NCI-H128 (cell line): ENCODE results near the gene VAC14.
"Not testable (repeated sequence)": the region's sequence is repeated elsewhere in the genome, so short reads cannot be mapped to it uniquely, and the experiment has no call there.

ENCODE experiments used
- DNase-seq: peaks from one replicate; lab custom pipeline; 2025; ENCODE audit not compliant: unreplicated experiment; lab: John Stamatoyannopoulos, UW

The VAC14 gene

DNA sequence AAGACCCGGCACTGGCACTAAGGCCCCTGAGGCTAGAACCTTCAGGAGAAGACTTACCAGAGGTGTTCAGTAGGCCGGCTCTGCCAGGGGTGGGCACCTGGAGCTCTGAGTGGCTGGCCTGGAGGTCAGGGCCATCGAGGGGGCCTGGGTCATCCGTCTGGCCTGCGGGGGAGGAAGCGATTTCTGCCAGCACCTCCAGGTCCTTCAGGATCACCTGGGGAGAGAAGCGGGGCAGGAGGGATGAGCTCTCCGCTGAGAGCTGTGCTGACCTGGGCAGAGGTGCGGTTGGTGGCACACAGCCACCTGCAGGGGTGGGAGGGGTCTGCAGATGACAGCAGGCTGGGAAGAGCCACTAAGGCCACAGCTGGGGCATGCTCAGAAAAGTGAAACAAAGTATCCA is 56.6 kb downstream of the VAC14 start:
- no peak for DNase-seq

DNA sequence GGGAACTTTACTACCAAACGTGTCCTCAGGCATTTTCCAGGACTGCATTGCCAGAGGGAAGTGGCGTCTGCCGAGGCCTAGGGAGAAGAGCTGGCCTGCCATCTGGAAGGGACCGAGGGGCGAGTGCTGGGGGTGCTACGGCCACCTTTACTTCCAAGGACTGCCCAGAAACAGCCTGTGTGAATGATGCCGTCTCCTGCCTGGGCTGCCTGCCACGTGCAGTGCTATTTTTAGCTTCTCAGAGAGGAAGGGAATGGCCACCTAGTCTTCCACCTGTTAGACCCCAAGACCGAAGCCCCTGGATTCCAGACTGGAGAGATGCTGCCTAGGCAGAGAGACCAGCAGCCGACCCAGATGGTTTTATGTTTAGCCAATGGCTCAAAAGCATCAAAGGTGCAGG is 57.2 kb downstream of the VAC14 start:
- no peak for DNase-seq

DNA sequence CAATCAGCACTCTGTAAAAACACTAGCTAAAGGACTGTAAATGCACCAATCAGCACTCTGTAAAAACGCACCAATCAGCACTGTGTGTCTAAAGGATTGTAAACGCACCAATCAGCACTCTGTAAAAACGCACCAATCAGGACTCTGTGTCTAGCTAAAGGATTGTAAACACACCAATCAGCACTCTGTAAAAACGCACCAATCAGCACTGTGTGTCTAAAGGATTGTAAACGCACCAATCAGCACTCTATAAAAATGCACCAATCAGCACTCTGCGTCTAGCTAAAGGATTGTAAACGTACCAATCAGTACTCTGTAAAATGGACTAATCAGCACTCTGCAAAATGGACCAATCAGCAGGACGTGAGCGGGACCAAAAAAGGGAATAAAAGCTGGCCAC is 58.0 kb downstream of the VAC14 start:
- DNase-seq: not testable (repeated sequence)

DNA sequence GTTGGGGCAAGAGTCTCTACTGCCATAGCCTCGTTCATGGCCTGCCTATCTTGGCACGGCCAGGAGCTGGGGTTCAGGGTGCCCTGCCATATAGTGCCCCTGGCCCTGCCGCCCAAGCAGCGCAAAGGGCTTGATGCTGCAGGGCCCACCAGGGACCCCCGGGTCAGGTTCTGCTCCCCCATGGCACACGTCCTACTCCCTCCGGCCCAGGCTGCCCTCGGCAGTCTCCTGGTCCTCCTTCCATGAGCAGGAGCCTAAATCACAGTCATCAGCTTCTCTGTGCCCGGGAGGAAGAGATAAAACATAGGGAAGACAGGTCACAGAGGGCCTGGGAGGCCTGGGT is 59.2 kb downstream of the VAC14 start:
- no peak for DNase-seq

DNA sequence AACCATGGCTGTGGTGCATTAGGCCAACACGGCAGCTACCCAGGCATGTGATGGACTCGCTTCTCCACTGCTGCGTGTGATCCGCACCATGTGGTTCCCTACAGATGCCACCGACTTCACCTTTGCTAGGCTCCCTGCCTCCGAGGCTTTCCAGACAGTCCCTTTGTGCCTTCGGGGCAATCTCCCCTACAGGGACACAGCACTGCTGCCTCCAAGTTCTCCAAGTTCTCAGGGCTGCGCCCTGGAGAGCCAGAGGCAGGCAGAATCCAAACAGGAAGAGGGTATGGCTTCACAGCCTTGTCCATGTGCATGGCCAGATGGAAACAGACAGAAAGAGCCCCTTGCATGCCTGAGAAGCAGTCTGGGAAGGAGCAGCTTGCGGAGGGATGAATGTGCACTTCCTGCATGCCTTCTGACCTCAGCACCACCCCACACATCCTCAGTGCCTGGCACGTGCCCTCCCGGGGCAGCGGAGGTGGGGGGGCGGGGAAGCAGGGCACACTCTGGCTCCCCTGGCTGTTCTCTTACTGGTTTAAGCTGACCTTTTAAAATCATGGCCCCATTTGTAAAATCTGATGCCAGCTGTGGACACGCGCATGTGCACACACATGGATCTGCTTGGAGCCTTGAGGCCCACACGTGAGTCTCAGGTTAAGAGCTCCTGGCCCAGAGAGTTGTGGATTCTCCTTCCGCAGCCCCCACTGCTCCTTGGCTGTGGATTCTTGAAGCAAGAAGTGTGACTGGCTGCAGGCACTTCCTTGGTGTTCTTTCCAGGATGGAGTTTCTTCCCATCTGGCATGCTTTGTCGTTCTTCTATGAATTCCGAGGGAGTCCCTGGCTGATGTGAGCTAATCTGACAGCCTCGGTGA is 59.8 kb downstream of the VAC14 start:
- no peak for DNase-seq

DNA sequence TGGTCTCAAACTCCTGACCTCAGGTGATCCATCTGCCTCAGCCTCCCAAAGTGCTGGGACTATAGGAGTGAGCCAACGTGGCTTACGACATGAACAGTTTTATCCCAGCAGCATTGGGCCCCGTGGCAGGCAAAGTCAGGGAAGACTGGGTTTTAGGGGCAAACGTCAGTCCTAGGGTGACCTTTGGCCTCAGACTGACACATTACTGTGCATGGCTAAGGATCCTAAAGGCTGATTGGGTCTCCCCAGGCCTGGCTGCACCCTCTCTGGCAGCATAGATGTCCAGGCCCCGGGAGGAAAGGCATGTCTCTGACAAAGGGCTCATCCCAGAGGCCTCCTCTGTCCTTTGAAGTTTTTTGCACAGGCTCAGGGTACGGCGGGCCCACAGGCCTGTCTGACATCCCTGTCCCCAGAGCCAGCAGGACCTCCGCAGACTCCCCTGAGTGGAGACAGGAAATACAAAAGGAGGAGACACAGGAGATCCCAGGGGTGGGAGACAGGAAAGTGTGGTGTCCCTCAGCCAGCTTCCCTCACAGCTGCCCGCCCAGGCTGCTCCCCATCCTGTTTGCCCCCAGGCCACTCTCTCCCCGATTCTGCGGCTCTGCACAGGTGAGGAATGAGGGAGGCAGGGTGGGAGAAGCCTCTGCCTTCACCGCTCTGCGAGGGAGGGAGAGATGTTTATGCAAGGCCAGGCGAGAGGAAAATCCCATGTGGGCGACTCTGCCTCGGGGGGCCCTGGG is 60.6 kb downstream of the VAC14 start:
- no peak for DNase-seq

DNA sequence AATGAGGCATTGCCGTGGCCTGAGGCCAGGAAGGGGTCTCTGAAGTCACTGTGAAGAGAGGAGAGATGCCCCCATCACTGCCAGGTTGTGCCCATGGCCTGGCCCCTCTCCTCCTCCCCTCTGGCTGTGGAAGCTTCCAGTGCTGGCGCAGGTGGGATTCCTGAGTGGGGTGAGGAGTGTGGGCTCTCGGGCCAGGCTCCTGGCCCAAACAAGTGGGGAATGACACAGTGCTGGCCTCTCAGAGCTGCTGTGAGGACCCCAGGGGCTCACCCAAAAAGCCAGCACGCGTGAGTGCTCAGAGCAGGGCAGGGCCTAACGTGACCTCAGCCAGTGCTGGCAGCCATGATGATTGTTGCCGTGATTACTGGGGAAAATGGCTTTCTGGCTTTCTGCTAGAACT is 61.6 kb downstream of the VAC14 start:
- no peak for DNase-seq

DNA sequence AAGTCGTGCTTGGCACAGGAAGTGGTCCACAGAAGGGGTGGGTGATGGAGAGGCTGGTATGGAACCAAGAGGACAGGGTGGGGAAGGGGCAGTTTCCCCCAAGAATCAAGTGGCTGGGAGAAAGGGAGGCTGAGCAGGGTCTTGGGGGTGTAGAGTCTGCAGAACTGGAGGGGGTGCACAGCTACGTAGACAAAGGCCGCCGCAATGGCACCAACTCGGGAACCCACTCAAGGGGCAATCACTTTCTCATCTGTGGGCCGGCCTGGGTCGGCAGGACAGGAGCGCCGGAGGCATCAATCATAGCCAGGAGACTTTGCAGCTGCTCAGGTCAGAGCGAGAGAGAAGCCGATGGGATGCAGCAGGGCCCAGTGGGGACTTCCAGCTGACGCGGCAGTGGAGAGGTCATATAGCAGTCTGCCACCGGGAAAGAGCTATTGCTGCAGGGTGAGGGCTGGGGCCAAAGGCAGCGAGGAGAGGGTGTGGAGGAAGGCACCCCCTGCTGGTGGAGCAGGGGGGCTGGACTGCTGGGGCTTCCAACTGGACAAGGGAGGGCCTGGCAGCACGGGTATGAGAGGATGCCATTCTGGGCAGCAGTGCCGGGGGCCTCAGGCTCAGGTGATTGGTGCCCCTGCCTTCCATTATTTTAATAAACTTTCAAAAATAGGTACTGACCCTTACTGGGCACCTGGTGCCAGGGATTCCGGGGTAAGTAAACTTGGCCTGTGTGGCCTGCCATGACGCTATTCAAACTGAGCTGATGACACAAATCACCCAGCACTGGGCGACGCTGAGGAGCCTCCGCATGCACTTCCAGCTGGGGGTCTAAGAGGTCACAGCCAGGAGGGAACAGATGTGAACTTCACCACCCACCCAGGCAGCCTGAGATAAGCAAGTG is 62.6 kb downstream of the VAC14 start:
- DNase-seq: no peak

DNA sequence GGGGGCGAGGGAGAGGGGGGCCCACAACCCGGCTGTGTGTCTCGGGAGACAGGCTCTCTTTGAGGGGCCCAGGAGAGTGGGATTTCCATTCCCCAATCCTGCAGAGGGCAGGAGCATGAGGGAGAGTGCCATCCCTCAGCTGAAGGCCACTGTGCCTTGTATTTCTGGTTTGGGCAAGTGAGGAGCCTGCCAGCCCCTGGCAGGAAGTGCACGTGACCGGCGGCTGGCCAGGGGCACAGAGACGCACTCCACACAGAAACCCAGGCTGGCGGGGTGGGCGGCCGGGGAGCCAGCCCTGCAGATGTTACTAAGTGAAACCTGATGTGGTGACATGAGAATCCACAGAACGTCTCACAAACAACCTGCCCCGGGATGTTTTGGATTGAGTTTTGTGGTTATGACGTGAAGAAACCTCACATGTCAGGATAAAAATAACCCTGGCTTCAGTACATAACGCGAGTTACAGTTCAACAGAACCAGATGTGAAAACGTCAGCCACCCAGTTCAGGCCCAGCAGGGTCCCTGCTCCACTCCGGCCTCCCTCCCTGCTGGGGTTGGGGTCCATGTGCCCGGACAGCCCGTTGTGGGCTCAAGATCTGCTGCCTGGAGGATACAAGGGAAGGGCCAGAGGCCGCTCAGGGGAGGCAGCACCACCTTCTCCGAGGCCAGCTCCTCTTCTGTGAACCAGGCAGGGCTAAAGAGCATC is 63.4 kb downstream of the VAC14 start:
- DNase-seq: no peak

DNA sequence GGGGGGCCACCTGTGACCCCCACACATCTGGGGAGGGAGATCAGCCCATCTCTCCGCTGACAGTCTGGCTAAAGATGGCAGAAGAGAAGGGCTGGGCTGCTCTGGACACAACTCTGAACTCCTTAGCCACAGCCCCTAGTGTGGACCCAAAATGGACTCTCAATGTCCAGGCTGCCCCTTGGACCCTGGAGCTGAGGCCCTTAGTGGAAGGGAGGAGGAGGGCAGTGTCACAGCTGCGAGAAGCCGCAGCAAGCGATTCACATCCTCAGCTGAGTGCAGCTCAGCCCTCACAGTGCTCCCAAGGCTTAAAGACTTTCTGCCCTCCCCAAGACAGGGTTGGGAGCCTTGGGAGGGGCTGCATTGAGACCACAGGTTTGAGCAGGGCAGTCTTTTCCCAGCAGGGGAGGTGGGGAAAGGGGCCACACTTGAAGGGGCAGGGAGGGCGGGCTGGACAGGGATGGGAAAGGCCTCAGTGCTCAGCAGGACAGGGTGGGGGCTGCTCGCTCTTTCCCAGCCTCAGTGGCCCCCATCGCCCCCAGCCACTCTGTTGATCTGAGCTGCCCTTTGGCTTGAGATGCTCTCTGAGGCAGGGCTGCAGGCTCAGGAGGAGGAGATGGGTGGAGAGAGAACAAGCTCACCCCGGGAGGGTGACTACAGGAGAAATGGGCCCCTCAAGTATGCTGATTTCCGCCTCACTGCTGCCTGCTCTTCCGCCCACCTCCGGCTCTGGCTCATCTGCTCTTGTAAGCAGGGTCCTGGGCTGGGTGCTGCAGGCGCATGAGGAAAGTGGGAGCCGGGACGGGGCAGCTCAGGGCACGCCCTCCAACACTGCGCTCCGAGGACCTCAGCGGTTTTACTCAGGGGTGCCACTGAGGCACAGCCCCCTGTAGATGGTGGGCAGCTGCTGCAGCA is 64.2 kb downstream of the VAC14 start:
- DNase-seq: no peak

DNA sequence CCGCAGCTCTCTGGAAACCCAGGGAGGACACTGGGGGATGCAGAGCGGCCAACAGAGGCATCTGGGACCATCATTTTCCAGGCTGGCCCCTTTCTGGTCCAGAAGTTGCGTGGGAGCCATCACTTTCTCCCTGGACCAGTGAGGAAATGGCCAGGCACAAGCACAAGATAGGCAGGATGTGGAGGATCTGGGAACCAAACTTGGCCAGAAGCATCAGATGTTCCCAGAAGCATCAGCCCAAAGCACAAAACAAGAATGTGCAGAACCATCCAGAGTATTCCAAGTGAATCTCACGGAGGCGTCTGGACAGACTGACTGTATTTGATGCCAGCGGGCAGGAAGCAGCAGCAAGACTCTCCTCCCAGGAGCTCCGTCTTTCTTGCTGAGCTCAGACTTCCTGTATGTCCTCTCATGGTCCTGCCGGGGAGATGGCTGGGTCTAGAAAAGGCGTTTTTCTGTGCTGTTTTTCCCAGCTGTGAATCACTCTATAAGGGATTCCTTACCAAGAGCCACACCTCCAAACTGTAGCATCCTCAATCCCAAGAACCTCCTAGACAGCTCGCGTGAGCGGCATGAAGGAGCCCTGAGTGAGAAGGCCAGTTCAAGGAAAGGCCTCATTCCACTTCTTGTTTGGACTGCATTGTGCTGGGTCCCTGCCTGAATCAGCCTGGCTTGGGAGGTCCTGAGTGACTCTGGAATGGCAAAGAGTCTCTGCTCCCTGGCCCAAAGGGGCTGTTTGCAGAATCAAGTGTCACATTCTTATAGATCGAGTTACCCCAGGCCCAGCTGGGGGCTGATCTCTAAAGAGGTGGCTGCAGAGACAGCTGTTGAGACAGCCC is 65.6 kb downstream of the VAC14 start:
- no peak for DNase-seq

DNA sequence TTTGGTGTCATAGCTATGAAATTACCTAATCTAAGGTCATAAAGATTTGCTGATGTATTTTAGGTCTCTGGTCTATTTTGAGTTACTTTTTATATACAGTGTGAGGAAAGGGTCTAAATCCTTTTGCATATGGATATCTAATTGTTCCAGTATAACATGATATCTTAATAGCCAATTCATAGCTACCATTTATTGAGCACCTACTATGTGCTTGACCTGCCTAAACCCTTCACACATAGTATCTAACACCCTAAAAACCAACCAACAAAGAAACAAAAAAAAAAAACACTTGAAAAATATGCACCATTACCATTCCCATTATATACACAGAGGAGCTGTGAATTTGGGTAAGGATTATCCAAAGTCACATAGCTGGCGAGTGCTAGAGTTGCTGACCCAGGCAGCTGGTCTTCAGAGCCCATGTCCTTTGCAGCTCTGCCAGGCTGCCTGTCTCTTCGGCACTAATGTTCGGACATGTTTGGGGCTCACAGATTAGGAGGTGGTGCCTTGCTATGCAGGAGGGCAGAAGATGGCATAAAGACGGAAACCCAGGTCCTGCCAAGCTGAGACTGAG is 66.3 kb downstream of the VAC14 start:
- DNase-seq: no peak

DNA sequence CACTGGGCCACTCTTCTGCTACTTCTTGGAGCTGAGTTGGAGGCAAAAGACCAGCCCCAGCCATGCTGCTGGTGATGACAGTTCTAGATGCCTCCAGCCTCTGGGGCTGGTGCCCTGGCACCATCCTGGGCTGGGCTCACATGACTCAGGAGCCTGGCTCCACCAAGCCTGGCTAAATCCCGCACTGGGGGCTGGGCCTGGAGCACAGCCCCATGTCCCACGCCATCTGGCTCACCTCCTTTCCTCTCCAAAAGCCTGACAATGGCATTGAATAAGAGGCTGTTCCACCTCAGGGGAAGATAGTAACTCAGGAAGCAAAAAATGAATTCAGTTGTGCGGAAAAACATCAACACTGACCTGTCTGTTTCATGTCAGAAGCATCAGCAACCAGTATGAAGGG is 70.0 kb downstream of the VAC14 start:
- DNase-seq: no peak

DNA sequence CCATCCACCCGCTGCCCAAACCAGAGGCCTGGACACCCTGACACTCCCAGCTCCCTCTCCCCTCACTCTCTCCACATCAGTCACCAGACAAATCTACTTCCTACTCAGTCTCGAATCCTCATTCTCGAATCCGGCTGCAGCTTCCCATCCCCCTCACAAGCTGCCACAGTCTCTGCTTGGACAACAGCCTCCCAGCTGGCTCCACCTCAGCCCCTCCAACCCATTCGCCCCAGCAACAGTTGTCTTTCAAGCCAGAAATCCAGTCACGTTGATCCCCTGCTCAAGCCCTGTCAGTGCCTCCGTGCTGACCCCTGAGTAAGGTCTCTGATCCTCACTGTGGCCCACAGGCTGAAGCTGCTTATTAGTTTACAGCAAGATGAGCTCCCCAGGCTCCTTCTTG is 70.9 kb downstream of the VAC14 start:
- no peak for DNase-seq

DNA sequence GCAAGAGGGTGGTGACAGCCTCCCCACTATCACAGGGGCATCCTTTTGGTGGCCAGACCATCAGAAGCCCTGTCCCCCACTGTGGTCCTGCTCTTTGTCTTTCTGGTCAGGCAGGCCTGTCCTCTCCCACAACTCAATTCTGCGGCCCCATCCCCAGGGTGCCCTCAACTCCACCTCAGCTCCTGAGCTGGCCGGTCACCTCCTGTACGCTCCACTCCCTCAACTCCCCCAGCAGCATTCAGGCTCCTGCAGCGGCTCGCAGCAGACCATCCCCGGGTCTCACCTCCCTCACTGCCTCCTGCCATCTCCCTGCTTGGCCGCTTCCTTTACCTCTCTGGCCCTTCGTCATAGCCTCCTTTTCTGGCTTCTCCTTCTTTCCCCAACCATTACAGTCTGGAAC is 71.7 kb downstream of the VAC14 start:
- DNase-seq: no peak

DNA sequence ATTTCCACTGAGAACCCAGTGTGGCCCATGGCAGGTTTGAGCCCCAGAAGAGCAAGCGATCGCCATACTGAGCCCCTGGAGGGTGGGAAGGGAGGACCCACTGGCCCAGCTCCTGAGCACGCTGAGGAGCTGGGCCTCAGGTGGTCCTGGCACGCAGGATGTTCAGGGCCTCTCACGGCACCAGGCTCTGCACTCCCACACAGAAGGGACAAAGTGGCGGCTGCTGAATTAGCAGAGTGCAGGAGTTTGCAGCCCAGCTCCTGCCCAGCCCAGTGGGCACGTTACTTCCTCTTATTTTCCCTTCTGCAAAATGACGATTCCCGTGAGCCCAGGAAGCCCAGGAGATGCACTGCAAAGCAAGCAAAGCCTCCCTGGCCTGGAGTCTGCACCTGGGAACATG is 72.8 kb downstream of the VAC14 start:
- DNase-seq: no peak

DNA sequence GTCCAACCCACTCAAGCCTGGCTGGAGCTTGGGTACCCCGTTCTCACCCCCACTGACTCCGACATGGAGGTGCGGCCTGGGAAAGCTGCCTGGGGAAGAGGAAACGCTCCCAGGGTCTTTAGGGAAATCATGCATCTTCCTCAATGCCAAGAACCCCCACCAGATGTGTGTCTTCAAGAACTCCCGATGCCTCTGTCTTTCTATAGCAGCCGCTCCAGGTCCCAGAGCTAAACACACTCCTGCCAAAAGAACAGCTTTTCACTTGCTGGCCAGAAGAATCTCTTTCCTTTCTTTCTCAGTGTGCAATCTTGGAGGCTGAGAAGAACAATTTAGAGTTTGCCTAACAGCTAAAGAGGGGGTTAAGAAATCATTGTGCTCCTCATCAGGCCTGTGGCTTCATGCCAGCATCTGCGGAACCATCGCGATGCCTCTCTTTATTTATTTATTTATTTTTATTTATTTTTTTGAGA is 74.0 kb downstream of the VAC14 start:
- no peak for DNase-seq
